ENCODE results near the gene SPACA7.

Gene SPACA7

DNA sequence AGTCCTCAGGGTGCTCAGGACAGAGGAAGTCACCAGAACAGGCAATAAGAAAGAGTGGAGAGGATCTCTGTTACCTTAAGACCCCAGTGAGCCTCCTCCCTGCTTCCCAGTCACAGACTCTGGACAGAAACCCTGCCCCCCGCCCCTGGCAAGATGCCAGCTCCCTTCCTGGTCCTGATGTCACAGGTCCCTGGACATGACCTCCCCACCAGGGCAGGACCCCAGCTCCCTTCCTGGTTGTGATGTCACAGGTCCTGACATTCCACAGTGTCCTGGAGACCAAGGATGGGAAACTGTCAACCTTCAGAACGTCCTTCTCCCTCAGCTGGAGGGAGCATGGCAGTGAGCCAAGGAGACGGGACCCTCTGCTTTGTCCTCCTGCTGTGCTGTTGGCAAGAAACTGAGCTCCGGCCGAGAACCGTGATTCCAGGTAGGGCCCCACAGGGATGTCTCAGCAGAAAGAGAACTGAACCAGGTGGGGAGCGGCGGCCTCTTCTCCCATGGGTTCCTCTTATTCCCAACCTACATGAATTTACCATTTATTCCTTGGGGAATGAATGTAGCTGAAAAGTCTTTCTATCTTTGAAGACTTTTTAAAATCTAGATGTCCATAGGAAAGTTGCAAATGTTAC, at the start of gene SPACA7:
Gene SPACA7 (plus strand): TSS at position 306 of the 632 bp plus-strand sequence. CDS start 31 bp downstream, at position 337.
- no peak for DNase-seq

GRCh38 chr13:112326821-112327370, 49.3 kb upstream of the SPACA7 start:
- no peak for DNase-seq

DNA sequence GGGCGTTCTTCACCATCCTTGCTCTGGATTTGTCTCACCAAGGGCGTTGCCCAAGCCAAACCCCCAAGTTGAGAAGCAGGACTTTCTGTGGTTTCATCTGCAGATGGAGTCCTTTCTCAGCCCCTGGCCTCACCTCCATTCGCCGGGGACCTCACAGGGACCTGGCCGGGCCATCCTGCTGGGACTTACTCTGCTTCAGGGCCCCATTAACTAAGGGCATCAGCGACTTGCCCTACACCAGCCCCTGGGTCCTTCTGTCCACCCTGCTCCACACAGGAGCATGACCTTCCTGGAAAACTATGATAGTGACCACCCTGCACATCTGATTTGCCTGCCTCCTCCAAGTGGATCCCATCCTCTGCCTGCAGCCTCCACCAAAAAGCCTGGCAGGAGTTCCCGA, 47.2 kb upstream of the SPACA7 start:
- no peak for DNase-seq

DNA sequence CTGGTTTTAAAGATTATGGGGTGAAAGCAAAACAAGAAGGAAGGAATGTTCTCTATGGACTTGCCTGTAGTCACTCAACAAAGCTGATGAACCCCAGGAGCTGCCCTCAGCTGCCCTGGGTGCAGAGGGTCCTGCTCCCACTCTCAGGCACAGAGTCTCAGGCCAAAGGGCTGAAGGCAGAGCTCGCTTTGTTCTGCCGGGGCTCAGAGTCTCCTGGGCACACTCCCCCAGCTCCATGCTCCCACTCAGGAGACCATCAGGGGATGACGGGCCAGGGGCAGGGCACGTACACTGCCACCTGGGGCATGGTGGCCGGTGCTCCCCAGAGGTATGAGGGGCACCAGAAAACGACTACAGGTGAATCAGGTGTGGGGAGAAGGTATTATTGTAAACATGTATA, 46.8 kb upstream of the SPACA7 start:
- DNase-seq, result no peak

DNA sequence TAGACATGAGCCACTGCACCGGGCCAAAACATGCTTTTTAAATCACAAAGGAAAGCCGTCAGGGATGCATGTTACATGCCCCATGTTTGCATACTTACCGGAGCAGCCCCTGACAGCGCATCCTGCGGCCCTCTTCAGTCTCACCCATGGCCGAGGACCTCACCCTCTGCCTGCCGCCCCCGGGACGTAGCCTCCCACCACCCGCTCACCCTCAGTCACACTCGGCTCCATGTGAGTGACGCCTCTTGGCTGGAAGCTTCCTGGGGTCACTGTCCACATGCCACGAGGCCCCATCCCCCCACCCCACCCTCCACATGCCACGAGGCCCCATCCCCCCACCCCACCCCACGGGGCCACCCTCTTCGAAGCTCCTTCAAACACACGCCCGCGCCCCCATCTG, 46.1 kb upstream of the SPACA7 start:
- no peak for DNase-seq

- no peak for DNase-seq
Observed at GRCh38 chr13:112330479-112331381, 45.4 kb upstream of the SPACA7 start.

GRCh38 chr13:112331675-112332074, 44.5 kb upstream of the SPACA7 start:
- no peak for DNase-seq

DNA sequence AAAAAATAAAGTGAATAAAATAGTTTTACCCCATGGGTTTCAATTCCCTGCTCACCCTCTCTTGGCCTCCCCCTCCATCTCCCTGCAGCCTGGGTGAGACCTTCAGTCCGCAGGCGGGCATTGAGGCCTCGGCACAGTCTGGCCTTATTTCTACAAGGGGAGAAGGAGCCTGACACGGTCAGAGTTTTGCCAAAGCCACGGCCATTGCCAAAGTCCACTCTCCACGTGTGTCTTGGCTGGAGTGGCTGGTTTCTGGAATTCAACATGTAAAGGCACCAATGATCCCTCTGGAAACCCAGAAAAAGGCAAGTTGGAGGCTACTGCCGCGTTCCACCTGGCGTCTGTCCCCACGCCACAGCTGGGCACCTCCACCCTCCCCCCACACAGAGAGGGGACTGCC, 43.4 kb upstream of the SPACA7 start:
- no peak for DNase-seq

DNA sequence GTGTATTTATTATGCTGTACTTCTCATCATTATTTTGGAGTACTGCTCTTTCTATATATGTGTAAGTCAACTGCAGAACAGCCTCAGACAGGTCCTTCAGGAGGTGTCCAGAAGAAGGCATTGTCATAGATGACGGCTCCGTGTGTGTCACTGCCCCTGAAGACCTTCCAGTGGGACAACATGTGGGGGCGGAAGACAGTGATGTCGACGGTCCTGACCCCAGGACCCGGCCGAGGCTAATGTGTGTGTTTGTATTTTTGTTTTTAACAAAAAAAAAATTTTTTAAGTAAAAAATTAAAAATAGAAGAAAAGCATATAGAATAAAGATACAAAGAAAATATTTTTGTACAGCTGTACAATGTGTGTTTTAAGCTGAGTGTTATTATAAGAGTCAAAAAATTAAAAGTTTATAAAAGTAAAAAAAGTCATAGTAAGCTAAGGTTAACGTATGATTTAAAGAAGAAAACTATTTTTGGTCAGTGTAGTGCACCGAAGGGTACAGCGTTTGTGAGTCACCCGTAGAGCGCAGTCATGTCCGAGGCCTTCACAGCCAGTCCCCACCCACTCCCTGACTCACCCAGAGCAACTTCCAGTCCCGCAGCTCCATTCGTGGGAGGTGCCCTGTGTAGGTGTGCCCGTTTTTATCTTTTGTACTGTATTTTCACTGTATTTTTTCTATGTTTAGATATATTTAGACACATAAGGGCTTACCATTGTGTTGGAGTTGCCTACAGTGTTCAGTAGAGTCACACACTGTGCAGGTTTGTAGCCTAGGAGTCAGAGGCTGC, 42.2 kb upstream of the SPACA7 start:
- DNase-seq, result no peak

DNA sequence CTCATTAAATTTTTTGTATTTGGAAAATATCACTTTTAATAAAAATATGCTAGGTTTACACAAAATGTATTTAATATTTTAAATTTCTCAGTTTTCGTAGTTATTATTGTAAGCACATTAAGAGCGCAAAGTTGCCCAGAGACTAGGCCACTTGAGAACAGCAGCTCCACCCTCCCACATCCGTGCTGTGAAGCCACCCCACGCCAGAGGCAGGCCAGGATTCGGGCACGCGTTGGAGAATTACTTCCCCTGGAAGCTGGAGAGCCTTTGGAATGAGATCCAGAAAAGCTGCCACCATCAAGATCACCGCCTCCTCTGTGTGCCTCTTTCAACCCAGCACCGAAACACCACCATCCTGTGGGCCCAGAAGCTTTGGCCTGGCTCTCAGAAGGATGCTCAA, 41.0 kb upstream of the SPACA7 start:
- no peak for DNase-seq

- DNase-seq, result no peak
Observed at GRCh38 chr13:112341446-112341845, 34.7 kb upstream of the SPACA7 start.

GRCh38 chr13:112341976-112342735, 34.0 kb upstream of the SPACA7 start:
- no peak for DNase-seq

DNA sequence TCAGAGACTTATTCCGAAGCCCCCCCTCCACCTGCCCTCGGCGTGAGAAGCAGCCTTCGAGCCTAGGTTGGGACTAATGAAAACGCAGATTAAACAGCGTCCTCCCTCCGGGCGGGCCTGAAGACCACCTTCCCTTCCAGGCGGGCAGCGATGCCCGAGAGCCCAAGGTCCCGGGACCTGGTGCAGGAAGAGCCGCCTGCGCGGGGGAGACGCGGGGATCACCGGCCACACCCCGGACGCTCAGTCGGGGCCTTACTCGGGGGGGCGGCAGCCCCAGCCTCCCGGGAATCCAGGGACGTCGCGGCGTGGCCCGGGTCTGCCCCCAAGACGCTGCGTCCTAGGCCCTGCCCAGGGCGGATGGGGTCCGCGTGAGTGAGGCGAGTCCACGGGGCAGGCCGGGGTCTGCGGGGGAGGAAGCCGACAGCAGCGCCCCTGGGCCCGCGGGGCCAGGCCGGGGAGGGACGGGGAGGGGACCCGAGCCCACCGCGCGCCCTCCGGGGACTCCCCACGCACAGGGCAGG, 33.3 kb upstream of the SPACA7 start:
- DNase-seq, result no peak

DNA sequence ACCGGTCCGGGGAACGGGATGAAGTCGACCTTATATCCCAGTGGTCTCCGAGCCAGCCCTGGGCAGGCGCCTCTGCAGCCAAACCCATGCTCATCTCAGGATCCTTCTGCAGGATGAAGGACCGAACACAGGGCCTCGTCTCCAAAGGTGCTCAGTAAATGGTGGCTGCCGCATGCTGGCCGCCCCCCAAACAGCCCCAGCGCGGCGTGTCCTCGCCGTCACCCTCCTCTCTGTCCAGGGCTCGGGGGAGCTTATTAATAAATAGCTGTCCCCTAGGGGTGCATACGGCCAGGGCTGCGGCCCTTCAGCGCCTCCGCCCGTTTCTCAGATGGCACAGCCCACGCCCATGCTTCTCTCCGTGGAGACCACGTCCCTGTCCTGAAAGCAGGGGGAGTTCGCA, 32.6 kb upstream of the SPACA7 start:
- no peak for DNase-seq

DNA sequence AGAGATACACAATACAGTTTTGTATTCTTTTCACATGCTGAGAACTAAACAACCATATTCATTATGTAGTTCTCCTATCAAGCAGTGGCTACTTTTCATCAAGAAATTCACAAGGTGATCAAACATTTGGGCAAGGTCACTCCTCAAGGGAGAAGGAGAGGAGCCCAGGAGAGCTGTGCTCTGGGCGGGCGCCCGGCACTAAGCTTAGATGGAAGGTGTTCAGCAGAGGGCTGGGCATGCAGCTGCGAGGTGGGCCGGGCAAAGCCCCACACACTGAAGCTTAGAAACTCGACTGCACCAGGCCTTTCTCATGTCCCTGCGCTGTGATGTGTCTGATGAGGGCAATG, 30.4 kb upstream of the SPACA7 start:
- no peak for DNase-seq

DNA sequence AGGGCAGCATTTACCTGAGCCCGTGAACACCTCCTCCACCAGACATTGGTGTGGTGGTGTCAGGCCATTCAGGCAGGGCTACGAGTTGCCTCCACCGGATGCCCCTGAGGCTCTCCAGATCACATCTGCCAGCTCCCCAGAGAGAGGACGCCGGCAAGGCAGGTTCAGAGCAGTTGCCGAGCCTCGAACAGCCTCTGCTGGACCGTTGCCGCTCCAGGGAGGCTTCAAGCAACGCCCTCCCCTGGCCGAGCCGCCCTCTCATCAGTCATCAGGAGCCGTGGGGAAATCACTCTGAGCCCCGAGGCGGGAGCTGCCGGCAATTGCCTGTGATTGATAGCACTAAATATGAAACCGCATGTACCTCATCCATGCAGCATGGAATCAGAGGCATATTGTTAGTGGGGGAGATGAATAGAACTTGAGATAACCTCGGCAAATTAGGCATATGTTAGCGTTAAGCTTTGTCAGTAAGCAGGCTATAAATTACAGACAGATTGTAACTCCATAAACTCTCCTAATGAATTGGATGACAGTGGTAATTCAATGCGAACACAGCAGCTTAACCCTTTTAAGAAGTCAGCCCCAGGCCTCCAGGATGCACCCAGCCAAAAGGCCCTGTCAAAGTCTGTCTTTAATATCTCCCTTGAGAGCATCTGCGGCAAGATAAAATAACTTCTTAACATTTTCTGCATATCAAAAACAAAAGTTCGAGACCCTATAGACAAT, 29.8 kb upstream of the SPACA7 start:
- DNase-seq, result no peak

DNA sequence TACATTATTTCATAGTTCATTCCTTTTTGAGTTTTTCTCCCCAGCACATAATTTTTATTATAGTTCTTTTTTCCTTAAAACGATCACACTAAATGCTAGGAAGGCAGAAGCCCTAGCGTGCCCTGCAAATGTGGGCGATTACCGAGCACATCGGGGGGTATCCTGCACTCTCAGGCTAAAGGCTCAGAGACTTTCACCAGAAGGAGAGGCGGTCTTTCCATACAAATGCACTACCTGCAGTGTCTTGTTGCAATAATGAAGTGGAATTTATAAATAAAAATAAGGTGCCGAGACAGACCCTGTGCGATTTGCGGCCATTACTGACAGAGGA, 29.3 kb upstream of the SPACA7 start:
- no peak for DNase-seq

DNA sequence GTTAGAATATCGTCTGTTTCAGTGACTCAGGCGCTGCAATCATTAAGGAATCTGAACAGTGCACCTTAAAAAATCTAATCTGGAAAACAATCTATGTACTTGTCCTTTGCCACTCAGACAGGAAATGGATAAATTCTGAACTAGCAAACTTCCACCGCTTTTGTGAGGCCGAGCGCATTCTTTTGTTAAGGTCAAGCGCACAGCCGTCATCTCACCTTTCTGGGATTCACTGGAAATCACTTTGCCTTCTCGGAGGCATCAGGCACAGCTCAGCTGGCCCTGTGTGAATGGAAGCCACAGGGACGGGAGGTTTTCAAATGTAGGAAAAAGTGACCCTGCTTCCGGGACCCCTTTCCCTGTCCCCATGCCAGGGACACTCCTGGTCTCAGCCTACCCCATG, 28.2 kb upstream of the SPACA7 start:
- DNase-seq, result no peak

DNA sequence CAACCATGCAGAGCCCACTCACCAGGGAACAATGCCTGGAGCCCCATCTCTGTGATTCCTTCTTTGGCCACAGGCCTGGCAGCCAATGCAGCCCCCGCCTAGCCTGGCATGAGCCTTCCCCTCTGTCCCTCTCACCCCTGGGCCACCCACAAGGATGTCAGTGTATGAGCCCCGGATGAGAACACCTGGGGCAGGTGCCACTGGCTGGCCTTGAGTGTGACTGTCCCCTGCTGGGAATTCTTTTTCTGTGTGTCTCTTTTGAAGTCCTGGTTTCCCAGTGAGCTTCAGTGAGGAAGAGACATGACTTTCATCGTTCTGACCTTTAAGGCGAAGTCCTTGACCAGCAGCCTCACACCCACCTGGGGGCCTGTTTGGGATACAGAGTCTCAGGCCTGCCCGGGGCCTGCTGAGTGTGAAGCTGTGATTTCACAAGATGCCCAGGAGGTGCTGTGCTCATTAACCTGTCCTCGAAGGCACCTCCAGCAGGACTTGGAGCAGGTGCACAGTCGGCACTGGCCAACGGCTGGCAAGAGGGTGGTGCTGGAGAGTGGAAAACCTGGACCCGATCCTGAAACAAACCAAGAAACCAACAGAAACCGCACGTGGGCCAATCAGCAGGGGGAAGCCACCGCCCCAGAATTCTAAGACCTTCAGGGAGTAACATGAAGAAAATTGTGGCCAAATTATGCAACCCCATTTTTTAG, 27.4 kb upstream of the SPACA7 start:
- no peak for DNase-seq

- DNase-seq, result no peak
Observed at GRCh38 chr13:112349681-112350080, 26.5 kb upstream of the SPACA7 start.

- no peak for DNase-seq
Observed at GRCh38 chr13:112350300-112350699, 25.9 kb upstream of the SPACA7 start.
